Stimulated activated CD4-positive, alpha-beta T cell treated with anti-CD3 and anti-CD28 coated beads, Interleukin-1b, Interleukin-23, amount 100 ng/mL, for 48 hours (primary cell): ENCODE measurements around the gene NRAP.

ENCODE experiments used
- DNase-seq: peaks from one replicate; pipeline ENCODE4 v3.0.0-alpha.2; 2020

Gene NRAP

DNA sequence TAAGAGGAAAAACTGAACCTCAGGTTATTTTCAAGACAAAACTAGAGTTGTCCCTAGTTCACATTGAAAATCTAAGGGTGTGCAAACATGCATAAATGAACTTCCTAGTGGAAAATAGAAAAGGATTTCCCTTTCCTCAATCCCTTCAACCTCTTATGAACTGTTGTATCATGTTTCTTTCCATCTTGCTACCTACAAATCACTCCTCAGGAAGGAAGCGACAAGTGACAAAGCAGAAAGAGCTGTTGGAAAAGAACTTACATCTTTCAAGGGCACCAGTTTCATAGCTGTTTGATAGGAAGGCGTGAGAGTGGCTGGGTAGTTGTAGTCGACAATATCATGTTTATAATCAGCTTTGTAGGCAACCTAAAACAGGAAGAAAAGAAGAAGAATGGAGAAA is 23.9 kb downstream of the NRAP start:
- DNase-seq: no peak

DNA sequence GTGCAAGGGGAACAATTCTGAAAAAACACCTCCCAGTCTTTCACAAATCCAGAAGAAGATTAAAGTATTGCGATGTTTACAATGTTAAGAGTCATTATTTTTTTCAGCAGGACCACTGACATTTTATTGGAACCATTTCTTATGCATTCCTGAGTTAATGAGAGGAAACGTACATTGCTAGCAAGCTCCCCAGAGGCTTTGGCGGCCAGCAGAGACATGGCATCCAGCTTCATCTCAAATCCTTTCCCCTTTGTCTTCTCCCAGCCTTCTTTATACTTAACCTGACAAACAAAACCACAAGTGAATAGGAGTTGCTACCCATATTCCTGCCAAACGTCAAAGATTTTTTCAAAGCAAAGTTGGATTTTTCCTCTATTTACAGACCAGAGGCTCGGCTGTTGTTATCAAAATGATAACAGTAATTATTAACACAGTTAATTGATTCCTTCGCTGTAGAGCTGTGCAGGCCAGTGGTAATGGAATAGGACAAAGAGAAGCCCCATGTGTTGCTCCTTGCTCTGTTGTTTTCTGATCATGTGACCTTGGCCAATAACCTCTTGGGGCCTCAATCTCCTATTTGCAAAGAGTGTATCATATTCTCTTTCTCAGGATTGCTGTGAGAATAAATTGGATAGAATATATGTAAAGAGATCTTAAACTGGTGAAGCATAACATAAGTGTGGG is 32.0 kb downstream of the NRAP start:
- no peak for DNase-seq

DNA sequence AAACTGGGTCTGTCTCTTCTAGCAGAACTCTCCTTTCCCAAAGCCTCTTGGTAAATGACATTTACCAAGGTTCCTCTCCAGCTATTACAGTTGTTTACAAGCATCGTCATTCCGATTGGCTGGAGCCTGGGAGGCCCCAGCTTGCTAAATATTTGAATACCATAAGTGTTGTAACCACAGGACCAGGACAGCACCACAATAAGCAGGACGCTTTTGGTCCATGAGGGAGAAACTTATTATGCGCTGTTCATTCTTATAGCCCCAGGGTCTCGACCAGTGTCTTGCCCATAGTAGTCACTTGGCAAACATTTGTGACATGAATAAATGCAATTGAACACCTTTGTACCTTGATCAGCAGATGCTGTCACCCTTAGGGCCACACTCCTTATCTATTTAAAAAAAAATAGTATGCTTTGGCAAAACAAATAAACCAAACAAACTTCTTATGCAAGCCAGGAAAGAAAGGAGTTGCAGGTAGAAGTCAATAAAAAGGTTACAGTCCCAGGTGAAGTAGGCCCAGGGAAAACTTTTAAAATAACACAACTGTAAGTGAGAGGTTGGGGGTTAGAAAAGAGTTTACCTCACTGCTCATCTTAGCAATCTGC is 32.8 kb downstream of the NRAP start:
- no peak for DNase-seq

GRCh38 chr10:113628607-113629153 is 35.2 kb downstream of the NRAP start:
- no peak for DNase-seq

DNA sequence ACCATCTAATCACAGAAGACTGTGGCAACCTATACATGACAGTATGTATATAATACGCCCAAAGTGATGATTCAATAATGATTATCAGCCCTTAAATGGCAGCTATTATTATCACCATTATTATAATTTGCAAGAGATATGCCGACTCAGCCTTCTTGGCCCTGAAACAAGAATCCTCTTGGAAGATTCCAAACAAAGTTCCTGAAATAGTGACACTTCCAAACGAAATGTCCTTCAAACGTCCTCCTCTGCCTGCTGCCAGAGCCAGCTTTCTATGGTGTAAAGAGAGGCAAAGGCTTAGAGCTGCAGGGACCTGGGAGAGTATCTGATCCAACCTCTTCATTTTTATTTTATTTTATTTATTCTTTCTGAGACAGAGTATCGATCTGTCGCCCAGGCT is 36.0 kb downstream of the NRAP start:
- no peak for DNase-seq

- no peak for DNase-seq
Observed at GRCh38 chr10:113626809-113627355, 37.0 kb downstream of the NRAP start.

DNA sequence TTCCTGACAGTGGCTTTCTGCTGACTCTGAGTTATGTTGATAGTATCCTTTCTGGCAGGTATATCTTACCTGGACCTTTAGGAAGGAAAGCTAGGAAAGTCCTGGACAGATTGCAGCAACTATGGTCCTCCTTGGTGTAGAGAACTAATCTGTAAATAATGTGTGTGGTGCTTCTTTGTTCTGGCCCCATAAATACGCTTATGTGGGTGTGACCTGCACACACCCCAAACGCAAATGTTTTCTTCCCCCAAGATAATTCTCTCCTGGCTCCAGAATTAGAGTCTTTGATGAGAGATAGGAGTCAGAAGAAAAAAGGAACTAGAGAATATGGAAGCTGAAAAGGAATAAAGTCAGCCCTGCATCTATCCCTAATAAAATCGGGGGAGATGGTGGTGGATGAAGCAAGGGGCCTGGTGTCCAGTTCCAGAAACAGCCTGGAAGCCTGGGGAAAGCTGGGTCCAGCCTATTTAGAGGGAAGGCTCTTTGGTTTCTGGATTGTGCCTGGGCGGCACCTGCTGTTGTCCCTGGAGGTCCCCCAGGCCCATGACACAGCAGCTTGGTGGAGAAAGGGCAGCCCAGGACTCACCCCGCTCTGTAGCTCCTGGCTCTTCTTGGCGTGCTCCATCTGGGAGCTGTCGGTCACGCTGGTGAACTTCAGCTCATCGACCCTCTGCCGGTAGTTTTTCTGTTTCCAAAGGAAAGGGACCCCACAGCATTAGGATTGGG is 38.2 kb downstream of the NRAP start:
- no peak for DNase-seq

DNA sequence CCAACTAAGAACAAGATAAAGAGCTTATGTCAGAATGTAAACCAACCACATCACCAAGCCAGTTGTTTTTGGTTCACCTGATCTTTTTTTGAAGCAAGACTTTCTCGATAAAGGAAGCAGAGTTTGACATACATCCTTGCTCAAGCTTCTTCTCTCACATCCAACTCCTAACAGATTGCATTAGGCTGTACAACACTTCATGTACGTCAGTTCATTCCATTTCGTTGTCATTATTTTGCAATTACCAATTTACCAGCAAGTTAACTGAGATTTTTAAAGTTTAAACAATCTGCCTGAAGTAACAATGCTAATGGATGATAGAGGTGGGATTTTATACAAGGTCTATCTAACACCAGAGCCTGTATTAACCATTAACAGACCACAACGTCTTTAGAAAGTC is 41.0 kb downstream of the NRAP start:
- DNase-seq: no peak

DNA sequence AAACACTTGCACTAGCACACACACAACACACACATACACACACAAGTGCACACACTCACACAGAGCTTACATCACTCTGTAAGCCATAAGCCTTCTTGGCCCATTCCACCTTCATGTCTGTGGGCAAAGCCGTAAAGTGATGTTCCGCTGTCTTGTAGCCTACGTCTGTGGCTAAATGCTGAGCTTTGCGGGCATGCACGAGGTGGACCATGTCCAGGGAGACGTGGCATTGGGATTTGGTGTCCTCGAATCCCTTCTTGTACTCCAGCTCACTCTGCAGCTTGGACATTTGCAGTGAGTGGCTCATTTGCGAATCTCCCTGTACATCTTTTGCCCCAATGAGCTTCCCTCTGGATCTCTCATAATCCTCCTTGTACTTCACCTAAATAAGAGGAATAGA is 42.0 kb downstream of the NRAP start:
- DNase-seq: no peak

GRCh38 chr10:113620936-113621335 is 42.9 kb downstream of the NRAP start:
- no peak for DNase-seq

GRCh38 chr10:113620511-113620910 is 43.3 kb downstream of the NRAP start:
- DNase-seq: no peak

- DNase-seq: no peak
Observed at GRCh38 chr10:113619401-113619800, 44.4 kb downstream of the NRAP start.

DNA sequence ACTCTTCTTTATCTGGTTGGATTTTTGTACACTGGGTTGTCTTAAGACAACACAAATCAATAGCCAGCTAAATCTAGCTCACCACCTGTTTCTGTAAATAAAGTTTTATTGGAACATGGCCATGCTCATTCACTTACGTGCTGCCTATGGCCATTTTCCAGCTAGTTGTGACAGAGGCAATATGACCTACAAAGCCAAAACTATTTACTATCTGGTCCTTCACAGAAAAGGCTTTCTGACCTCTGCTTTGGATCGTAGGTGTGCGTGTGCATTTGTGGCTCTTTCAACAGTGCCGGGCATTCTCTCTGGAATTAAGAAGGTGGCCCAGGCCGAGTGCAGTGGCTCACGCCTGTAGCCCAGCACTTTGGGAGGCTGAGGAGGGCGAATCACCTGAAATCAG is 45.5 kb downstream of the NRAP start:
- DNase-seq: no peak

DNA sequence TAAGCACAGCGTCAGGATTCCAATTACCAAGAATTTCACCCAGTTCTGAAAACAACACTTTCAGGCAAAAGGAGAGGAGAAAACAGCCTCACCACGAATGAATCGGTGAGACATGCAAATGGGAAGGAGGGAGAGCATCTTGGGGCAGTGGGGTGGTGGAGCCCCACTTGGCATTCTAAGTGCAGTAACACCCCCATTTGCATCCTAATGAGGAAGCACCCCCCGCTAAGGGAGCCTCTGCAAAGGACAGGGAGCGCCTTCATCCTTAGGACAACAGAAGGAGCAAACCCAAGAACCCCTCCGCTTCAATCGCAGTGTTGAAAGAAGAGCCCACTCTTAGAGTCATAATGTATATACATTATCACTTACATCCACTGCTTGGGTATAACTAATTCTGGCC is 46.8 kb downstream of the NRAP start:
- no peak for DNase-seq

DNA sequence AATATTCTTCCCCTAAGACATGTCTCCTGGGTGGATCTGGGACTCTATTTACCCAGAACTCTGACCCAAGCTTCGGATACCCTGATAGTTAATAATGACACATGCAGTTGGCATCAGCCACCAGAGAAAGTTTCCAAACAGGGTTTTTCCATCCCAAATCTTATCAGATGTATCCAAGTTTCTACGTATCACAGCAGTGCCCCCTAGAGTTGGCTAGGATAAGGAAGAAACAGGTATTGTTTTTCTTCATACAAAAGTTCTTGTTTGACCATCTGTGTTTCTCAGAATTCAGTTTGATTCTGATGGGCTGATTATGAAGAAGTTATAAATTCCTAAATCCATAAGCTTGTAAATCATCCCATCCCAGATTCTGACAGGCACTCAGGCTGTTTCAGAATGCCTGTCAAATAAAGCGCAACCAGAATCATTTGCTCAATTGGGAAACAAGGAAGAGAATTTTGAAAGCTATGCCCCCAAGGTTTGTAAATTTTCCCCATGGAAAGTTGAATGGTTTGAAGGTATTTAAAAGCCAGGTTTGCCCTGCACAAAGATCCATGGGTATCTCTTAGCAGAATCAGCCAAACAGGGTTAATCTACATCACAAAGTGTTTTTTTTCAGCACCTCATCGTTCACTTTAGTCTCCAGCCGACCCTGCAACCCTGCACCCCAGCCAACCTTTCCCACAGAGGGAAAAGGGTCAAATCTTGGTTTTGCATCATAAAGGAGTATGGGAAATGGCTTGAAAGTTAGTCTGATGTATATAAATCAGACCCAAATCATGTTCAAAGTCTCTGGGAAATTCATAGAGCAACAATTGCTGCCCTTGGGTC is 47.4 kb downstream of the NRAP start:
- no peak for DNase-seq

- DNase-seq: no peak
Observed at GRCh38 chr10:113613977-113614690, 49.7 kb downstream of the NRAP start.

DNA sequence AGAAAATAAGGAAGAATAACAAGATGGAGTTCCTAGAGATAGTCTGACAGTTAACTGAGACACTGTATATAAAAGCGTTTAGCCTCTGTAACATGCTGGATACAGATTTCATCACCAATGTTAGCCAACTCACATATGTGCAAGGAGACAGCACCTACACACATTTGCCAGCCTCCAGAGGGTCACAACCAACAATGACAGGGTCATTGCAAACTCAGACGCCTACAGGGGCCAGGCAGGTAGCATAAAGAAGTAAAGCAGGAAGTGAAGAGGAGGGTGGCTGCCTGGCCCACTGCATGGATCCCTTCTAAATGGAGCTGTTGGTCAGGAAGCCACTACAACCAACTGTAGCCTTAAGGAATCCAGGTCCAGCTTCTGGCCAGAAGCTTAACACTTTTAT is 50.4 kb downstream of the NRAP start:
- DNase-seq: no peak

DNA sequence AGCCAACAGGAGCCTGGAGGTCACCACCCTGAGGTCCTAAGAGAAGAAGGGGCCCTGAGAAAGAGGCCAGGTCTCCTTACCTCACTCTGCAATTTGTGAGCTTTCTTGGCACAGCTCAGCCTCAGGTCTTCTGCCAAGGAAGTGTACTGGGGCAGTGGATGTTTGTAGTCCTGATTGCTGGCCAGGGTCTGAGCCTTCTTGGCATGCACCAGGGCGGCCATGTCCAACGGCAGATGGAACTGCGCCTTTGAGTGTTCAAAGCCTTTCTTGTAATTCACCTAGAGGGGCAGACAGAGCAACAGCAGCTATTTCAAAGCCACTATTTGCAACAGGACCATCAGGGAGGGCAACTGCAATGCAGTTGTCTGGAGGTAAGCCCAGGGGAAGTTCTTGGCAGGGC is 51.7 kb downstream of the NRAP start:
- DNase-seq: no peak

GRCh38 chr10:113610631-113611601 is 52.9 kb downstream of the NRAP start:
- DNase-seq: no peak

DNA sequence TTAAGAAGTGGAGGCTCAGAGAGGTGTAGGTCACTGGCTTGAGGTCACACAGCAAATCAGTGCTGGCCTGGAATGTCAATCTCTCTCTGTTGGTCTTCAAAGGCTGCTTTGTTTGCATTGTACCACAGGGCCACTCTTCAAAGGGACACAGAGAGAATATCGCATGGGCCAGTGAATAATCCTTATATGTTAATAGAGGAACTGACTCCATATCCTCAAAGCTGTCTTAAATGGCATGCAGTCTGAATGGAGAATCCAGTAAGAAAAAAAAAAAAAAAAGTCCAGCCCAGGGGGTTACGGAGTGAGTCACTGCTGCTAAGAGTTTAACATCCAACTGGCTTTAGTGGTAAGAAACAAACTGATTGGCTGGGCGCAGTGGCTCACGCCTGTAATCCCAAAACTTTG is 54.1 kb downstream of the NRAP start:
- DNase-seq: no peak
